ENCODE measurements around the gene FLNA. TPM values are rescaled to one million over a fixed set of nuclear protein-coding genes. Genes with fewer than 3 reads are reported as not detected.

FLNA gene
- total and polyA plus RNA-seq, 9 of the 15 experiments (the other 6 are each of a cell fraction or from before 2014, with no cell fraction given): 6.2 to 735 (median 135) TPM

GRCh38 chrX:154352466-154352865, 22.0 kb downstream of the FLNA start:
- FAIRE-seq (no peak), ATAC-seq (no peak), DNase-seq (ENCODE audit: extremely low read depth in 1 of 4, low spot score in 3 of 4) (no peak)
- intact Hi-C loops (cut with micrococcal nuclease): no loop called here
- peaks cover 13% of the 10 kb centered on the region for H4K20me1 ChIP-seq (replicated peaks; ENCODE audit: control insufficient read depth, insufficient read depth, low read length)
- in situ Hi-C loops (cut with MboI): no loop called here
- peaks cover 0 to 51% of the 10 kb centered on the region in 2 experiments; a peak in 2 of 5 replicates for H3K4me1 ChIP-seq (replicated peaks in 1 of 2; ENCODE audit: control insufficient read depth in 2 of 2, insufficient read depth in 2 of 2, low read length in 2 of 2)
- TF ChIP-seq RERE (CRISPR knock-in tag; IDR thresholded peaks at IDR 0.05; ENCODE audit: borderline replicate concordance) (no peak), ZNF75A (CRISPR knock-in tag; IDR thresholded peaks at IDR 0.05) (no peak), ARID1B (IDR thresholded peaks at IDR 0.05) (no peak), RBFOX2 (IDR thresholded peaks at IDR 0.05; ENCODE audit: low read depth, low read length) (peak; percentile 32), TCF3 (CRISPR knock-in tag; IDR thresholded peaks at IDR 0.05) (no peak)
- no peaks in the 10 kb centered on the region for H3K9me3 ChIP-seq (replicated peaks; ENCODE audit: control insufficient read depth, insufficient read depth, low read depth, low read length)
- H3K36me3 ChIP-seq (ENCODE audit: control insufficient read depth, insufficient read depth, low read length): peaks cover 94% of the 10 kb centered on the region; the same call in 2 of the 3 replicates
- H3K4me2 ChIP-seq (ENCODE audit: insufficient read depth, low read length): no peak overlapping the region
- WGBS (ENCODE audit: insufficient coverage, low coverage, missing lambda C conversion rate): 94% methylated on average over 6 of the region's 13 CpGs
- H3K4me3 ChIP-seq: no peak overlapping the region
- no peak overlapping the region; a peak in 1 of 4 replicates for H3K9ac ChIP-seq (ENCODE audit: insufficient read depth in 1 of 2, low read depth in 2 of 2, low read length in 2 of 2)
- ChIA-PET CTCF (ENCODE audit: low intra/inter-chr PET ratio) (no interaction called here), POLR2A (no interaction called here)
- no peaks in the 10 kb centered on the region for H3K79me2 ChIP-seq (ENCODE audit: control insufficient read depth, insufficient read depth, low read length)
- no peaks in the 10 kb centered on the region for H3K9me1 ChIP-seq (ENCODE audit: control insufficient read depth, insufficient read depth, low read length)
- no peak overlapping the region for H2AFZ ChIP-seq (ENCODE audit: low read depth, low read length)
- no peak overlapping the region for H3K27ac ChIP-seq (ENCODE audit: extremely low read depth, low read depth, low read length)
- BruUV-seq (replicated peaks): no TSS peak
- no peaks in the 10 kb centered on the region for H3K27me3 ChIP-seq (ENCODE audit: control insufficient read depth in 2 of 2, insufficient read depth in 2 of 2, low read length in 2 of 2)
